ENCODE results near the gene AOAH. TPM values are rescaled to one million over a fixed set of nuclear protein-coding genes. Genes with fewer than 3 reads are reported as not detected.

AOAH gene
- total and polyA plus RNA-seq, 2 of the 4 experiments (the other 2 are of a cell fraction): not detected

GRCh38 chr7:36602511-36602910 lies 121.8 kb downstream of the AOAH start:
- Histone ChIP-seq H2AFZ (replicated peaks; ENCODE audit: low read length, poor library complexity) (no peak overlapping the region), H2BK15ac (ENCODE audit: low read depth, low read length) (no peak overlapping the region), H2BK20ac (ENCODE audit: low read depth, low read length) (no peak overlapping the region), H3K9me3 (ENCODE audit: control insufficient read depth, insufficient read depth, low read length) (no peaks in the 10 kb centered on the region), H3K4me3 (ENCODE audit: insufficient read depth, low read depth, low read length) (no peak overlapping the region), H2BK5ac (ENCODE audit: low read depth, low read length, poor library complexity, severe bottlenecking) (no peak overlapping the region), H3K27me3 (ENCODE audit: control insufficient read depth, insufficient read depth, low read length) (peaks cover 12% of the 10 kb centered on the region), H3K23ac (ENCODE audit: low read depth, low read length) (no peak overlapping the region), H2AK5ac (ENCODE audit: low read depth, low read length) (no peak overlapping the region), H3K14ac (replicated peaks; ENCODE audit: low read depth, low read length) (no peak overlapping the region), H3K4me1 (ENCODE audit: control insufficient read depth, insufficient read depth, low read length) (no peaks in the 10 kb centered on the region), H2BK120ac (ENCODE audit: low read depth, low read length) (no peak overlapping the region), H3K27ac (ENCODE audit: insufficient read depth, low read length) (no peak overlapping the region), H3K18ac (ENCODE audit: low read depth, low read length) (no peak overlapping the region), H3K36me3 (ENCODE audit: control insufficient read depth, insufficient read depth, low read length) (no peaks in the 10 kb centered on the region), H3K79me1 (ENCODE audit: low read depth in 1 of 2, low read length in 2 of 2) (no peaks in the 10 kb centered on the region), H3K4ac (ENCODE audit: low read depth, low read length) (no peak overlapping the region), H3K4me2 (ENCODE audit: low read depth, low read length) (no peak overlapping the region), H2AK9ac (replicated peaks; ENCODE audit: low read depth, low read length, poor library complexity) (no peak overlapping the region), H3K9me1 (ENCODE audit: insufficient read depth, low read length) (no peaks in the 10 kb centered on the region), H4K20me1 (ENCODE audit: insufficient read depth, low read length) (no peaks in the 10 kb centered on the region), H3K9ac (ENCODE audit: low read depth, low read length) (no peak overlapping the region), H4K91ac (ENCODE audit: insufficient read depth, low read depth, low read length) (no peak overlapping the region), H4K5ac (ENCODE audit: low read depth, low read length) (no peak overlapping the region), H3K56ac (ENCODE audit: extremely low read depth, insufficient read depth, low read length) (no peak overlapping the region), H4K8ac (ENCODE audit: low read depth in 2 of 2, low read length in 2 of 2) (no peak overlapping the region)
- no CpG with 5 or more reads among the region's 3 CpGs for WGBS, 2 experiments (ENCODE audit: extremely low coverage in 2 of 2, insufficient read length in 1 of 2)
- CTCF ChIA-PET: interaction anchor here (0.6 kb wide), 1 partner anchor 15 kb away, joined by 5 read pairs; no protein-coding TSS in a partner anchor
- TF ChIP-seq MXI1 (IDR thresholded peaks at IDR 0.05; ENCODE audit: borderline replicate concordance, low read depth, low read length): no peak
- TF ChIP-seq NFE2L2 (IDR thresholded peaks at IDR 0.05; ENCODE audit: low read depth, low read length): no peak
- no peak for TF ChIP-seq FOS (IDR thresholded peaks at IDR 0.05; ENCODE audit: low read depth, low read length)
- no peak for TF ChIP-seq MAZ (IDR thresholded peaks at IDR 0.05; ENCODE audit: borderline replicate concordance, low read depth, low read length)
- no peak for TF ChIP-seq RCOR1 (IDR thresholded peaks at IDR 0.05; ENCODE audit: insufficient replicate concordance, low read length)
- TF ChIP-seq MAFK (IDR thresholded peaks at IDR 0.05; ENCODE audit: low read depth, low read length): no peak
- TF ChIP-seq, protein P1, sequence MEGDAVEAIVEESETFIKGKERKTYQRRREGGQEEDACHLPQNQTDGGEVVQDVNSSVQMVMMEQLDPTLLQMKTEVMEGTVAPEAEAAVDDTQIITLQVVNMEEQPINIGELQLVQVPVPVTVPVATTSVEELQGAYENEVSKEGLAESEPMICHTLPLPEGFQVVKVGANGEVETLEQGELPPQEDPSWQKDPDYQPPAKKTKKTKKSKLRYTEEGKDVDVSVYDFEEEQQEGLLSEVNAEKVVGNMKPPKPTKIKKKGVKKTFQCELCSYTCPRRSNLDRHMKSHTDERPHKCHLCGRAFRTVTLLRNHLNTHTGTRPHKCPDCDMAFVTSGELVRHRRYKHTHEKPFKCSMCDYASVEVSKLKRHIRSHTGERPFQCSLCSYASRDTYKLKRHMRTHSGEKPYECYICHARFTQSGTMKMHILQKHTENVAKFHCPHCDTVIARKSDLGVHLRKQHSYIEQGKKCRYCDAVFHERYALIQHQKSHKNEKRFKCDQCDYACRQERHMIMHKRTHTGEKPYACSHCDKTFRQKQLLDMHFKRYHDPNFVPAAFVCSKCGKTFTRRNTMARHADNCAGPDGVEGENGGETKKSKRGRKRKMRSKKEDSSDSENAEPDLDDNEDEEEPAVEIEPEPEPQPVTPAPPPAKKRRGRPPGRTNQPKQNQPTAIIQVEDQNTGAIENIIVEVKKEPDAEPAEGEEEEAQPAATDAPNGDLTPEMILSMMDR (conservative IDR thresholded peaks at IDR 0.05; ENCODE audit: low read depth, low read length): no peak
- no peak for TF ChIP-seq CEBPB (IDR thresholded peaks at IDR 0.05; ENCODE audit: low read depth, low read length)
- TF ChIP-seq, protein P2, sequence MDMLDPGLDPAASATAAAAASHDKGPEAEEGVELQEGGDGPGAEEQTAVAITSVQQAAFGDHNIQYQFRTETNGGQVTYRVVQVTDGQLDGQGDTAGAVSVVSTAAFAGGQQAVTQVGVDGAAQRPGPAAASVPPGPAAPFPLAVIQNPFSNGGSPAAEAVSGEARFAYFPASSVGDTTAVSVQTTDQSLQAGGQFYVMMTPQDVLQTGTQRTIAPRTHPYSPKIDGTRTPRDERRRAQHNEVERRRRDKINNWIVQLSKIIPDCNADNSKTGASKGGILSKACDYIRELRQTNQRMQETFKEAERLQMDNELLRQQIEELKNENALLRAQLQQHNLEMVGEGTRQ (IDR thresholded peaks at IDR 0.05; ENCODE audit: low read depth, low read length): no peak
- no peak for TF ChIP-seq BHLHE40 (IDR thresholded peaks at IDR 0.05; ENCODE audit: low read depth, low read length)
- TF ChIP-seq CHD1 (IDR thresholded peaks at IDR 0.05; ENCODE audit: low read depth, low read length): no peak
- no peak for TF ChIP-seq POLR2A (IDR thresholded peaks at IDR 0.05; ENCODE audit: low read depth, low read length)
- no peak for TF ChIP-seq ELK1 (IDR thresholded peaks at IDR 0.05; ENCODE audit: borderline replicate concordance, low read depth, low read length)
- no peak for TF ChIP-seq SMC3 (IDR thresholded peaks at IDR 0.05; ENCODE audit: low read depth, low read length)
- no peak for TF ChIP-seq RAD21 (IDR thresholded peaks at IDR 0.05; ENCODE audit: low read length)
- no peak for TF ChIP-seq RFX5 (IDR thresholded peaks at IDR 0.05; ENCODE audit: low read depth, low read length)
- POLR2A ChIA-PET (ENCODE audit: unreplicated experiment): no interaction called here
- DNase-seq (no peak), ATAC-seq (ENCODE audit: low read depth) (no peak)
- dilution Hi-C loops (cut with HindIII; ENCODE audit: low sequenced_read_pairs, unreplicated experiment): no loop called here
- BruUV-seq (replicated peaks): no TSS peak
- in situ Hi-C loops (cut with MboI; ENCODE audit: low sequenced_read_pairs): no loop called here
- intact Hi-C loops (cut with micrococcal nuclease): no loop called here

Data from IMR-90 (cell line).